Thymus (tissue), 11 donors: ENCODE results near the gene FZR1. TPM values are rescaled to one million over a fixed set of nuclear protein-coding genes. Genes with fewer than 3 reads are reported as not detected.

Experiments used
- DNase-seq, 9 donors: peaks; one replicate each; pipeline ENCODE4 v3.0.0-alpha.2; 2013; ENCODE audit warnings: low spot score in 9 of 9, low read depth in 6 of 9, missing footprints in 1 of 9
- H3K27ac ChIP-seq, 2 donors: one replicate each; pipeline ENCODE4 v1.5.1; 2013; ENCODE audit warnings: control low read depth in 1 of 2, low read depth in 1 of 2, low read length in 1 of 2, mild to moderate bottlenecking in 1 of 2, moderate library complexity in 1 of 2
- H3K27me3 ChIP-seq, 2 donors: one replicate each; pipeline ENCODE4 v1.5.1; 2013; ENCODE audit warnings: low read length in 1 of 2; ENCODE audit not compliant: control insufficient read depth in 2 of 2, insufficient read depth in 1 of 2
- H3K36me3 ChIP-seq, 2 donors: one replicate each; pipeline ENCODE4 v1.5.1; 2013; ENCODE audit warnings: low read length in 1 of 2, mild to moderate bottlenecking in 1 of 2, moderate library complexity in 1 of 2; ENCODE audit not compliant: control insufficient read depth in 2 of 2, insufficient read depth in 2 of 2
- H3K4me1 ChIP-seq, 2 donors: one replicate each; pipeline ENCODE4 v1.5.1; 2013; ENCODE audit warnings: low read length in 2 of 2; ENCODE audit not compliant: control insufficient read depth in 2 of 2, insufficient read depth in 2 of 2
- H3K4me3 ChIP-seq, 2 donors: one replicate each; pipeline ENCODE4 v1.5.1; 2013; ENCODE audit warnings: low read length in 2 of 2, control low read depth in 1 of 2, mild to moderate bottlenecking in 1 of 2
- H3K9me3 ChIP-seq, 2 donors: one replicate each; pipeline ENCODE4 v1.5.1; 2013; ENCODE audit warnings: low read length in 1 of 2, mild to moderate bottlenecking in 1 of 2; ENCODE audit not compliant: control insufficient read depth in 2 of 2, insufficient read depth in 1 of 2
- WGBS: extraction: QIAGEN DNeasy Blood & Tissue Kit; methylation state at CpG from one replicate; pipeline ENCODE4 v1.1.7; 2013; 5-methylcytosine and 5-hydroxymethylcytosine counted together
- polyA plus RNA-seq: library from polyadenylated mRNA; stranded (reverse); fragments of 200-250 nt; gene quantifications from one replicate; pipeline ENCODE4 v1.2.3, GENCODE V29; 2013
- total RNA-seq: library from RNA; stranded (reverse); fragments of 120-200 nt; gene quantifications from one replicate; pipeline ENCODE4 v1.2.4, GENCODE V29; 2013
- donor health status: healthy.

The FZR1 gene
- total and polyA plus RNA-seq, 2 donors: 18.6 to 26.2 TPM

- Histone ChIP-seq H3K36me3 (peaks cover 0 to 10% of the 10 kb centered on the region in 2 donors), H3K27ac (no peak overlapping the region)
- DNase-seq: no peak
Observed at GRCh38 chr19:3462991-3463713, 43.0 kb upstream of the FZR1 start.

GRCh38 chr19:3463714-3464586 lies 42.2 kb upstream of the FZR1 start:
- DNase-seq: no peak
- peaks cover 0 to 10% of the 10 kb centered on the region in 2 donors for H3K36me3 ChIP-seq
- H3K27me3 ChIP-seq: peaks cover 0 to 49% of the 10 kb centered on the region in 2 donors
- WGBS: 92% methylated on average over 57 of the region's 57 CpGs
- H3K9me3 ChIP-seq: peaks cover 2 to 12% of the 10 kb centered on the region in 2 donors
- H3K4me1 ChIP-seq: peaks cover 0 to 12% of the 10 kb centered on the region in 2 donors
- no peak overlapping the region for H3K4me3 ChIP-seq
- no peak overlapping the region for H3K27ac ChIP-seq

More at GRCh38 chr19:3462991-3463713, 43.0 kb upstream of the FZR1 start:
- H3K4me3 ChIP-seq: no peak overlapping the region
- WGBS: 95% methylated on average over 58 of the region's 58 CpGs
- H3K9me3 ChIP-seq: peaks cover 2 to 10% of the 10 kb centered on the region in 2 donors
- H3K4me1 ChIP-seq: peaks cover 0 to 17% of the 10 kb centered on the region in 2 donors
- peaks cover 0 to 57% of the 10 kb centered on the region in 2 donors for H3K27me3 ChIP-seq

- H3K4me1 ChIP-seq: peaks cover 0 to 7% of the 10 kb centered on the region in 2 donors
- H3K9me3 ChIP-seq: peaks cover 2 to 12% of the 10 kb centered on the region in 2 donors
- no peak overlapping the region for H3K4me3 ChIP-seq
- H3K27me3 ChIP-seq: peaks cover 0 to 46% of the 10 kb centered on the region in 2 donors
- WGBS: 97% methylated on average over 31 of the region's 31 CpGs
- no peak for DNase-seq
- H3K36me3 ChIP-seq: peaks cover 0 to 10% of the 10 kb centered on the region in 2 donors
- H3K27ac ChIP-seq: no peak overlapping the region
Observed at GRCh38 chr19:3464587-3465235, 41.4 kb upstream of the FZR1 start.

DNA sequence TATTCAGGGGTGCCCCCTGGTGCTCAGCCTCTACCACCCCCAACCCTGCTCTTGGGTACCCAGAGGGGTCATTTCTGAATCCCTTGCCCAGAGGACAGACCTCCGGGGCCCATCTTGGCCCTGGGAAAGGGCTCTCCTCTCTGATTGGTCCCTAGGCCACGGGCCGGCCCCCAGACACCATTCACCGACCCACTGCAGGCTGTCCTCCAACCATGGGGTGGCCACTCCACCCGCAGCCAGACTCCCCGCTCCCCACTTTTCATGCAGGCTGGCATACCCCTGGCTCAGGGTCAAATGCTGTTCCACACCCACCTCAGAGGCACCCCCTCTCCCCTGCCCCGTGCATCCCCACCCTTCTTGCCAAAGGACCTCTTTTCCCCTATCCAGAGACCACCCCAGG lies 40.6 kb upstream of the FZR1 start:
- Histone ChIP-seq H3K36me3 (peaks cover 0 to 10% of the 10 kb centered on the region in 2 donors), H3K4me3 (no peak overlapping the region), H3K27ac (no peak overlapping the region), H3K4me1 (peaks cover 0 to 3% of the 10 kb centered on the region in 2 donors), H3K27me3 (peaks cover 0 to 46% of the 10 kb centered on the region in 2 donors), H3K9me3 (peaks cover 2 to 12% of the 10 kb centered on the region in 2 donors)
- WGBS: 95% methylated on average over 7 of the region's 7 CpGs
- no peak for DNase-seq

- no peak overlapping the region for H3K27ac ChIP-seq
- WGBS: 98% methylated on average over 9 of the region's 9 CpGs
- DNase-seq: no peak
- H3K9me3 ChIP-seq: peaks cover 2 to 12% of the 10 kb centered on the region in 2 donors
- H3K36me3 ChIP-seq: peaks cover 0 to 10% of the 10 kb centered on the region in 2 donors
- peaks cover 0 to 48% of the 10 kb centered on the region in 2 donors for H3K27me3 ChIP-seq
- no peak overlapping the region for H3K4me3 ChIP-seq
- peaks cover 0 to 3% of the 10 kb centered on the region in 2 donors for H3K4me1 ChIP-seq
Observed at GRCh38 chr19:3466635-3467034, 39.5 kb upstream of the FZR1 start.

DNA sequence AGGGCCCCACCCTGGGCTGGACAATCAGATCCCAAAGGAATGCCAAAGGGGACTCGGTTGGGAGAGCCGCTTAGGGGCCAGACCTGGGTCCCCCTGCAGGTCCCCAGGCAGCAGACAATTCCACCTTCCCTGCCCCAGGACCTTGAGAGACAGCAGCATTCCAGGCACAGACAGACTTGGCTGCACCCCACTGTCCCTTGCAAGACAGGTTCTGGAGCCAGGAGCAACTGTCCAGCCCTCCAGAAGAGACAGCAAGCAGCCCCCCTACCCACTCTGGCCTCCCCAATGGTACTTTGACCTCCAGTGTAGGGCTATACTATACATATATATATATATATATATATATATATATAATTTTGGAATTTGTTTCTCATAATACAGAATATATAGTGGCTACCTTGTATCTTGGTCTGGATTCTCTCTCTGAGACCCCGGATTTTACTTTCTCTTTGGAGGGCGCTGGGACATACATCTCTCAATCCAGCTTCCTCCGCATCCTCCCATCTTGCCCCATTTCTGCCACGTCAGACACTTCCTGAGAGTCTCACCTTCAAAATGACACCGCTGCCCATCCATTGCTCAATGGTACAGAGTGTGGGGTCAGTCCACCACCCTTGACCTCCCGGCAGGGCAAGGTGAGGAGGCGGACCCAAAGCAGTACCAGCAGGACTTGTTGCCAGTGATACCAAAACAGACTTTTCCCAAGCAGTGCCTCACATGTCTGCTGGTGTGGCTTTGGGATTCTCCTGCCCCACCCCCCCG lies 38.5 kb upstream of the FZR1 start:
- no peak overlapping the region for H3K4me3 ChIP-seq
- peaks cover 0 to 10% of the 10 kb centered on the region in 2 donors for H3K36me3 ChIP-seq
- H3K4me1 ChIP-seq: peaks cover 0 to 3% of the 10 kb centered on the region in 2 donors
- peaks cover 0 to 45% of the 10 kb centered on the region in 2 donors for H3K27me3 ChIP-seq
- DNase-seq: no peak
- WGBS: 96% methylated on average over 10 of the region's 10 CpGs
- peaks cover 2 to 12% of the 10 kb centered on the region in 2 donors for H3K9me3 ChIP-seq
- H3K27ac ChIP-seq: no peak overlapping the region

- no peak for DNase-seq
- no peak overlapping the region for H3K27ac ChIP-seq
- H3K27me3 ChIP-seq: peaks cover 0 to 39% of the 10 kb centered on the region in 2 donors
- H3K4me3 ChIP-seq: no peak overlapping the region
- peaks cover 0 to 9% of the 10 kb centered on the region in 2 donors for H3K36me3 ChIP-seq
- WGBS: 97% methylated on average over 3 of the region's 3 CpGs
- H3K4me1 ChIP-seq: peaks cover 0 to 3% of the 10 kb centered on the region in 2 donors
- peaks cover 2 to 12% of the 10 kb centered on the region in 2 donors for H3K9me3 ChIP-seq
Observed at GRCh38 chr19:3468211-3468610, 37.9 kb upstream of the FZR1 start.
